Uterus (tissue), 2 donors: Measurements from ENCODE around the gene YPEL4.
"Not testable (repeated sequence)": the region's sequence is repeated elsewhere in the genome, so short reads cannot be mapped to it uniquely, and the experiment has no call there.

Experiments
- CTCF ChIP-seq, 4 experiments: fragments of 200-600 bp in 2 of 4; fragments of 450-650 bp in 2 of 4; sonication (generic) in 2 of 4; IDR thresholded peaks; one replicate each; pipeline ENCODE4 v1.5.1; 2016 to 2019; ENCODE audit warnings: antibody characterized with exemption in 4 of 4, mild to moderate bottlenecking in 2 of 4, moderate library complexity in 1 of 4
- POLR2A ChIP-seq, 2 donors: fragments of 450-650 bp; IDR thresholded peaks; one replicate each; pipeline ENCODE4 v1.6.1; 2016; ENCODE audit warnings: antibody characterized with exemption in 2 of 2, mild to moderate bottlenecking in 1 of 2, moderate library complexity in 1 of 2

GRCh38 chr11:57652230-57652629 lies 2.5 kb upstream of the YPEL4 start:
- TF ChIP-seq CTCF, POLR2A (IDR thresholded peaks at IDR 0.05): not testable (repeated sequence)
